COR-L47 (cell line): Measurements from ENCODE around the gene FRYL.
"Not testable (repeated sequence)": the region's sequence is repeated elsewhere in the genome, so short reads cannot be mapped to it uniquely, and the experiment has no call there.

Source experiments
- DNase-seq: peaks from one replicate; lab custom pipeline; 2025; lab: John Stamatoyannopoulos, UW

FRYL gene

GRCh38 chr4:48785302-48785701 lies 5.2 kb upstream of the FRYL start:
- DNase-seq: no peak

DNA sequence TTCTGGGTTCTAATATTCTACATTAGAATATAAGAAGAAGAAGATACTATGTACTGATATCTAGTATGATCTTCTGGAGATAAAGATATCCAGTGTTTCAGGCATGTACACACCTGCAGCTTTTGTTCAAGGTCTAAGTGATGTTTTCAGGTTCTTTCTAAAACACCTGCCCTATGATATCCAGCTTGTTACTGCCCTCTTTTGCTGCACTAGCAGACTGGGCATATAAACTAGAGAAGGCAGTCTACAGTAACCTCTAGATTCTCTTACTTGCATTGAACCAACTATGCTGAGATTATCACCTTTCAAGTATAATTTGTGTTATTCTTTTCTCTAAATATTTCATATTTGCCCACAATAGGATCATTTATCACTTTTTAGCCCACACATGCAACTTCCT lies 1.9 kb upstream of the FRYL start:
- no peak for DNase-seq

DNA sequence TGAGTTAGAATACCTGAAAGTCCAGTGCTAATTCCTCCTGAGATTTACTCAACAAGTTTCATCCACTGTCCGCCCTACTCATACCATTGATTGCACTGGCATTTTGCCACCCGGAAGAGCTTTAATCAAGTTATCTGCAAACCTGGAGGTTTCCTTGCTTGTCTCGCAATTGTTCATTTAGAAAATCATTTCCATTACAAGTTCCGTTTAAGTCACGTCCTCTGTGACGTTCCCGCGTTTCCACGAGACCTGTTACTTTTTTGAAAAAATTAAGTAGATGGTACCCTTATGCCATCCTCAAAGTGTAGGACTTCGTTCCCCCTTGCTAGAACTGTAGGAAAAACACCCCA lies 761 bp upstream of the FRYL start:
- peak; percentile 43 for DNase-seq

GRCh38 chr4:48779095-48779997 lies 733 bp downstream of the FRYL start:
- peak; percentile 45 for DNase-seq

DNA sequence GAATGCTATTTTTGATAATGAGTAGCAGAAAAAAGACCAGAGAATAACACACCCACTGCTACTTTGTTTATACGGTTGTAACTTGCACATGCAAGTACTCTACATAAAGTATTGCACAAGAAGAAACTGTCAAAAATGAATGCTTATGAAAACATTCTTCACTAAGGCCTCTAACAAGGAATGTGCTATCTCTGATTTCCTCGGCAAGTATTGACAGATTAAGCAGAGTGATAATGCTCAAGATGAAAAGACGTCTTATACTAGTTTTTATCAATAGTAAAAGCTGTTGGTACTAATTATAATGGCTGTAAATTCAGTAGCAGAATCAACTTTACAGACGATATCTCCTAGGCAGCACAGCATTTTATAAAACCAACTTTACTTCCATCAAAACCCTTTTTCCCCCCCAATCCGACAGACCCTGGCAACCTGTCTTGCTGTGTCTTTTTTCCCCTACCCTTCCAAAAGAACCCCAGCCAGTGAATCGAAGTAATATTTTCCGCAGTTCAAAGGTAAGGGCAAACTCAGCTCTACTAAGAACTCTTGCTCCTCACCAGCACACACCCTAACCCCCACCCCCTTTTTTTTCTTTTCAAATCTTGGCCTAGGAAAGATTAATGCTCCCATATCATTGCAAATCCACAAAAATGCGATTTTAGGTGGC lies 1.5 kb downstream of the FRYL start:
- DNase-seq: no peak

GRCh38 chr4:48777739-48778138 lies 2.3 kb downstream of the FRYL start:
- no peak for DNase-seq

GRCh38 chr4:48774760-48775710 lies 5.0 kb downstream of the FRYL start:
- no peak for DNase-seq

GRCh38 chr4:48772556-48772955 lies 7.5 kb downstream of the FRYL start:
- no peak for DNase-seq

DNA sequence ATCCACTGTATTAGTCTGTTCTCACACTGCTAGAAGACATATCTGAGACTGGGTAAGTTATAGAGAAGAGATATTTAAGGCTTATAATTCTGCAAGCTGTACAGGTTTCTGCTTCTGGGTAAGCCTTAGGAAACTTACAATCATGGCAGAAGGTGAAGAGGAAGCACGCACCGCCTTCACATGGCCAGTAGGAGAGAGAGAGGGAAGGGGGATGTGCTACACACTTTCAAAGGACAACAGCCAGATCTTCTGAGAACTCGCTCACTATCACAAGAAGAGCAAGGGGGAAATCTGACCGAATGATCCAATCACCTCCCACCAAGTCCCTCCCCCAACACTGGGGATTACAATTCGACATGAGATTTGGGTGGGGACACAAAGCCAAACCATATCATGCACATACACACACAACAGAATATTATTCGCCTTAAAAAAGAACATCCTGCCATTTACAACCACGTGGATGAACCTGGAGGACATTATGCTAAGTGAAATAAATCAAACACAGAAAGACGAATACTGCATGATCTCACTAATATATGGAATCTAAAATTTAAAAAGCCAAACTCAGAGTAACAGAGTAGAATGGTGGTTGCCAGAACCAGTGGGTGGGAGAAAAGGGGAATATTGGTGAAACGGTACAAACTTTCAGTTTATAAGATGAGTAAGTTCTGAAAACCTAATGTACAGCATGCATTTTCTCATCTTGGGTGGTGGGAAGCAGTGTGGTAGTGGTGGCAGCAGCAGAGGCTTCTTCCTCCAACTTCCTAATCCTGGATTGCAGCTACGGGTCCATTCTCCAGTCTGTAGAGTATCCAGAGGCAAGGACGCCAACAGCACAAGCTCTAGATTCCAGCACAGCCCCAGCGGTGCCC lies 12.8 kb downstream of the FRYL start:
- DNase-seq: no peak

DNA sequence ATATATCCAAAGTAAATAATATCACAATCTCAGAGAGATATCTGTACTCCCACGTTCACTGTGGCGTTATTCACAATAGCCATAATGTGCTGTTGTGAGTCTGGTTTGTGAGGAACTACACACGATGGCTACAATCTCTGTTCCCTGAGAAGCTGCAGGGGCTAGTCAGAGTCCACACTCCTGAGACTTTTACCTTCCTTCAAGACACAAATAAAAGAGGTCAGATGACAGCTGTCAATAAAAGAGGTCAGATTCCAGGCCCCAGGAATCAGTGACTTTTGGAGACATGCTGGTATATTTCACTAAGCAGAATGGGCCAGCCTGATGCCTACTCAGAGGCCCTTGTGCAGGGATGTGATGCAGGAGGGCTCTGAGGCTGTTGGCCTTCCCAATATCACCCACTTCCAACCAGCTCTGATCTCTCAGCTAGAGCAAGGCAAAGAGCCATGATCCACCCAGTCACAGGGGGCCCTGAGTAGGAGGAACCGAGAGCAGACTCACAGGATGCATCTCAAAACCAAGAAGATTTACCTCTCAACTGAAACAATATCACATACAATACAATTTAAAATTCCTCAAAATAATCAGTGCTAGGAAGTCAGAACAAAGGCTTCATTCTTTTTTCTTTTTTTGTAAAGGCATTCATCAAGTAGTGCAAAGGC lies 13.8 kb downstream of the FRYL start:
- no peak for DNase-seq

GRCh38 chr4:48762408-48762807 lies 17.7 kb downstream of the FRYL start:
- no peak for DNase-seq

DNA sequence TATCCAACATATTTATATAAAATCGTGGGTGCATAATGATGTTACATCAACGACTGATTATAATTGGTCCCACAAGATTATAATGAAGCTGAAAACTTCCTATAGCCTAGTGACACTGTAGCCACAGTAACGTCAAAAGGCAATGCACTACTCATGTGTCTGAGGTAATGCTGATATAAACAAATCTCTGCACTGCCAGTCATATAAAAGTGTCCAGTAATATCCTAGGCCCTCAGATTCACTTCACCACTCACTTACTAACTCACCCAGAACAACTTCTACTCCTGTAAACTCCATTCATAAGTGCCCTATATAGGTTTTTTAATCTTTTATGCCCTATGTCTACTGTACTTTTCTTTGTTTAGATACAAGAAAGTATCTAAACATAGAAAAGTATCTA lies 18.8 kb downstream of the FRYL start:
- DNase-seq: no peak

DNA sequence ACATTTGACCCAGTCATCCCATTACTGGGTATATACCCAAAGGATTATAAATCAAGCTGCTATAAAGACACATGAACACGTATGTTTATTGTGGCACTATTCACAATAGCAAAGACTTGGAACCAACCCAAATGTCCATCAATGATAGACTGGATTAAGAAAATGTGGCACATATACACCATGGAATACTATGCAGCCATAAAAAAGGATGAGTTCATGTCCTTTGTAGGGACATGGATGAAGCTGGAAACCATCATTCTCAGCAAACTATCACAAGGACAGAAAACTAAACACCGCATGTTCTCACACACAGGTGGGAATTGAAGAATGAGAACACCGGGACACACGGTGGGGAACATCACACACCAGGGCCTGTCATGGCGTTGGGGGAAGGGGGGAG lies 21.4 kb downstream of the FRYL start:
- DNase-seq: not testable (repeated sequence)

- no peak for DNase-seq
Measured at GRCh38 chr4:48756689-48757220, 23.3 kb downstream of the FRYL start.

GRCh38 chr4:48755281-48755680 lies 24.8 kb downstream of the FRYL start:
- DNase-seq: no peak

DNA sequence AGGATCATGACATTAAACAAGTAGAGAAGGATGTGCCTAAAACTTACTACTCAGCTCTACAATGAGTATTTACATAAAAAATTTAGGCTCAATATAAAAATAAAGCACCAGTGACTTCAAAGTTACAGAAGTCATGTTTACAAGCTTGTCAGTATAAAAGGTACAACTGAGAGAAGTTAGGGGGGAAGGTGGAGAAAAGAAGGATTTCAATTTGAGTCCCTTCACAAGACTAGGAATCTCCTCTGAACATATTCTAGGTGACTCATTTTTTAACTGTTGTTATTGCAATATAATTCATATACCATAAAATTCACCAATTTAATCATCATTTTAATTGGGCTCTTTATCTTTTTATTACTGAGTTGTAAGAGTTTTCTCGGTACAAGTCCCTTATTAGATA lies 26.9 kb downstream of the FRYL start:
- DNase-seq: no peak

- DNase-seq: no peak
Measured at GRCh38 chr4:48752726-48753125, 27.4 kb downstream of the FRYL start.

DNA sequence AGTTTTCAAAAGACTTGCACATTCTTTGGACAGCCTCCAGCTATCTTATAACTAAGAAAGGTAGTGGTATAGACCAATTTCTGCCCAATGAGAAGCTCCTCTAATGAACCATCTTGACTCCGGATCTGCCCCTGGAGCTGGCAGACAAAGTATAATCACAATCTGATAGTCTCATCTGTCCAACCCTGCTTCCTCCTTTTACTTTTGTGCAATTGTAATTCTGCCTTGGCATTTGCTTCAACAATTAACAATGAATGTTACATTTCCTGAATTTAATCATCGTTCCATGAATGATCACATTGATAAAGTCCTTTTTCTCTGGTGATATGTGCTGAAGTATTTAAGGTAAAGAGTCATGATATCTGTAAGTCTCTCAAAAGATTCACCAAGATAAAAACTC lies 27.8 kb downstream of the FRYL start:
- DNase-seq: no peak

GRCh38 chr4:48748949-48749596 lies 31.0 kb downstream of the FRYL start:
- DNase-seq: no peak
